Tibial artery (tissue), 4 donors: ENCODE data around the gene SEMA3D.

Experiments
- DNase-seq, 2 donors: peaks; one replicate each; pipeline ENCODE4 v3.0.0-alpha.2; 2019
- H3K27ac ChIP-seq, 2 donors: fragments of 200-600 bp; sonication (generic) in 1 of 2; 1 replicate in 1 of 2; 2 replicates in 1 of 2; pipeline ENCODE4 v1.5.1; 2018 to 2019; ENCODE audit warnings: mild to moderate bottlenecking in 1 of 2
- H3K27me3 ChIP-seq, 2 donors: fragments of 200-600 bp; sonication (generic) in 1 of 2; one replicate each; pipeline versions ENCODE4 v1.5.1 to v1.6.0; 2016 to 2019
- H3K36me3 ChIP-seq, 3 donors: fragments of 200-600 bp; sonication (generic) in 2 of 3; one replicate each; pipeline ENCODE4 v1.5.1; 2016 to 2019; ENCODE audit warnings: mild to moderate bottlenecking in 2 of 3
- H3K4me1 ChIP-seq, 4 donors: fragments of 200-600 bp; sonication (generic) in 2 of 4; 1 replicate in 3 of 4; 2 replicates in 1 of 4; pipeline ENCODE4 v1.5.1; 2016 to 2019
- H3K4me3 ChIP-seq, 2 donors: fragments of 200-600 bp; sonication (generic) in 1 of 2; 1 replicate in 1 of 2; 2 replicates in 1 of 2; pipeline ENCODE4 v1.5.1; 2018 to 2019; ENCODE audit warnings: mild to moderate bottlenecking in 2 of 2
- H3K9me3 ChIP-seq, 3 donors: fragments of 200-600 bp; sonication (generic) in 1 of 3; one replicate each; pipeline ENCODE4 v1.5.1; 2016 to 2019
- CTCF ChIP-seq, 2 experiments: fragments of 200-600 bp in 1 of 2; fragments of 450-650 bp in 1 of 2; IDR thresholded peaks; one replicate each; pipeline ENCODE4 v1.5.1; 2017 to 2019; ENCODE audit warnings: antibody characterized with exemption in 2 of 2, mild to moderate bottlenecking in 1 of 2, moderate library complexity in 1 of 2
- intact Hi-C: fragments of 100-400 bp; cut with DNase I; formaldehyde crosslinking; loops from one replicate; pipeline ENCODE4 v1.15.0; 2023; ENCODE audit warnings: low total_unique reads

SEMA3D gene

DNA sequence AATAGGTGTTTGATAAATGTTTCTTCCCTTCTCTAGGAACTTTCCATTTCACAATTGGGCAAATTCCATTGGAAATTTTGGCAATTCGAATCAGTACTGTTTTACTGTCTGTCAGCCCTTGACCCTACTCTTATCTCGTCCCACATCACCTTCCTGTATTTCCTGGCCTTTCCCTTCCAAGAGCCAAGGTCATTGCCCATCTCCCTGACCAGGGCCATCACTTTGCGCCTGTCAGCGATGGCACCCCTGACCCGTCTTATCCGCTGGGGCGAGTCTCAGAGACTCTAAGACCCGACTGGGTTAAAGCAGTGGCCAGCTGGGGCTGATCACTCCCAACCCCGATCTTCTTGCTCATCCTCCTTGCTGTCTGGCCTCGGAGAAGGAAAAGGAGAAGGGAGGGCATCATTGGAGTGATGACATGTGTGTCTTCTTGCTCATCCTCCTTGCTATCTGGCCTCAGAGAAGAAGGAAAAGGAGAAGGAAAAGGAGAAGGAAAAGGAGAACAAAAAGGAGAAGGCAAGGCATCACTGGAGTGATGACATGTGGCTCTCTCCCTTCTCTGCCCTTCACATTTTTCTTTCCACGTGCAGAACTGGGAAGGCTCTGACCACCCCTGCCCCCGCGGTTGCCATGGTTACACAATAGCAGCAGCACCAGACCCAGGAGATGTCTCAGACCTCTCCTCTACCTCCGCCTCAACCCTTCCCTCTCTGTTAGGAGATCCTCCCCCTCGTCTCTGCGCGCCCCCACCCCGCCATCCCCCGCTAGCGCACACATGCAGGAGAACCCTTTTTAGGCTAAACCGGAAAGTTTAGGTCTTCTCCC is 2.0 kb downstream of the SEMA3D start:
- no peaks in the 10 kb centered on the region for H3K9me3 ChIP-seq
- H3K36me3 ChIP-seq: no peaks in the 10 kb centered on the region
- H3K4me3 ChIP-seq: peak overlapping the region; percentile 64 to 69
- H3K4me1 ChIP-seq: peaks cover 0 to 25% (median 14%) of the 10 kb centered on the region in 4 donors
- intact Hi-C loops: loop anchor here (5.0 kb wide), 1 partner anchor 143 kb away; no protein-coding TSS in a partner anchor
- no peak for TF ChIP-seq CTCF (IDR thresholded peaks at IDR 0.05)
- H3K27ac ChIP-seq: peak overlapping the region; percentile 75 to 88
- no peaks in the 10 kb centered on the region for H3K27me3 ChIP-seq
- peak; percentile 48 to 70 for DNase-seq

- Histone ChIP-seq H3K9me3 (no peaks in the 10 kb centered on the region), H3K27me3 (no peaks in the 10 kb centered on the region), H3K4me1 (peaks cover 0 to 25% (median 14%) of the 10 kb centered on the region in 4 donors), H3K36me3 (no peaks in the 10 kb centered on the region), H3K4me3 (no peak overlapping the region), H3K27ac (no peak overlapping the region)
- intact Hi-C loops: no loop called here
- TF ChIP-seq CTCF (IDR thresholded peaks at IDR 0.05): no peak
- DNase-seq: no peak
Measured at GRCh38 chr7:85183296-85183695, 3.6 kb downstream of the SEMA3D start.

DNA sequence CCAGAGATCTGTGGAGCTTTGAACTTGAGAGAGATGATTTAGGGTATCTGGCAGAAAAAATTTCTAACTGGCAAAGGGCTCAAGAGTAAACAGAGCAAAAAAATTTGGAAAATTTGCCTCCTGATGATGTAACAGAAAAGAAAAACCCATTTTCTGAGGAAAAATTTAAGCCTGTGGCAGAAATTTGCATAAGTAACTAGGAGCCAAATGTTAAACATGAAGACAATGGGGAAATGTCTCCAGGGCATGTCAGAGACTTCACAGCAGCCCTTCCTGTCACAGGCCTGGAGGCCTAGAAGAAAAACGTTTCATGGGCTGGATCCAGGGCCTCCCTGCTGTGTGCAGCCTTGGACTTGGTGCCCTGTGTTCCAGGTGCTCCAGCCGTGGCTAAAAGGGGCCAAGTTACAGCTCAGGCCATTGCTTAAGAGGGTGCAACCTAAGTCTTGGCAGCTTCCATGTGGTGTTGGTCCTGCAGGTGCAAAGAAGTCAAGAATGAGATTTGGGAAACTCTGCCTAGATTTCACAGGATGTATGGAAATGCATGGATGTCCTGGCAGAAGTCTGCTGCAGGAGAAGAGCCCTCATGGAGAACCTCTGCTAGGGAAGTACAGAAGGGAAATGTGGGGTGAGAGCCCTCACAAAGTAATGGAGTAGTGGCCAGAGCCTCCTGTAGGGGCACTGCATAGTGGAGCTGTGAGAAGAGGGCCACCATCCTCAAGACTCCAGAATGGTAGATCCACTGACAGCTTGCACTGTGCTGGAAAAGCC is 8.1 kb downstream of the SEMA3D start:
- Histone ChIP-seq H3K9me3 (no peaks in the 10 kb centered on the region), H3K4me1 (no peaks in the 10 kb centered on the region), H3K27ac (no peak overlapping the region), H3K36me3 (no peaks in the 10 kb centered on the region), H3K4me3 (no peak overlapping the region), H3K27me3 (no peaks in the 10 kb centered on the region)
- TF ChIP-seq CTCF (IDR thresholded peaks at IDR 0.05): no peak
- intact Hi-C loops: no loop called here
- DNase-seq: no peak

DNA sequence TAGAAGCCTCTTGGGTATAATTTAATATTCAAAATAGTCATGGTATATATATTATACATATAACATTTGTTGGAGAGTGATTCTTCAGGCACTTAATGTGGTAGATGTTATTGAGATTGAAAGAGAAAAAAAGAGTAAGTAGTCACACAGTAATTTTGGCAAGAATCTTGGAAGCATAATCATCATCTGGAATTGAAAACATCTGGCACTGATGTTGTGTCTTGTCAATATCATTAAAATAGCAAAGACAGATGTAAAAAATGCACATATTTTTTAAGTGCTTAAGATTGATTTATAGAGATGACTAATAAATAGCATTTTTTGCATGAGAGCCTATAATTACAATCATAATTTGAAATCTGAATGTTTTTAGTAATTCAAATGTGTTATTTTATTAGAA is 9.5 kb downstream of the SEMA3D start:
- Histone ChIP-seq H3K27ac (no peak overlapping the region), H3K4me1 (peaks cover 0 to 11% (median 0%) of the 10 kb centered on the region in 4 donors), H3K27me3 (no peaks in the 10 kb centered on the region), H3K4me3 (no peak overlapping the region), H3K36me3 (no peaks in the 10 kb centered on the region), H3K9me3 (no peaks in the 10 kb centered on the region)
- TF ChIP-seq CTCF (IDR thresholded peaks at IDR 0.05): no peak
- intact Hi-C loops: no loop called here
- DNase-seq: no peak

DNA sequence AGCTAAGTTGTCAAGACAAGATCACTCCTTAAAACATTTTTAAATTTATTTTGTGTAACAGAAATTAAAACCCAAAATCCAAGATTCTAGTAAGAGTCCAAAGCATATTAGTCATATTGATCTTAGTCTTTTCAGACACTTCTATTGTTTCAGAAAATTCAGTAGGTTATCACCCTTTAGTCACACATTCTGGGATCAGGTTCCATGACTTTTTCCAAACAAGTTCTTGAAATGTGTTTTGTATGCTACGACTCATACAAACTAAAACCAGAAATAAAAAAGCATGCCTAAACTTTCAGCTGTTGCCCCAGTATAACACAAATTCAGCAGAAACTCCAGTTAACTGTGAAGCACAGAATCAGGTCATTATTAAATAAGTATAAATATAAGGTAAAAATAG is 10.7 kb downstream of the SEMA3D start:
- Histone ChIP-seq H3K4me3 (no peak overlapping the region), H3K9me3 (no peaks in the 10 kb centered on the region), H3K27ac (no peak overlapping the region), H3K4me1 (peaks cover 0 to 15% (median 0%) of the 10 kb centered on the region in 4 donors), H3K27me3 (no peaks in the 10 kb centered on the region), H3K36me3 (no peaks in the 10 kb centered on the region)
- TF ChIP-seq CTCF (IDR thresholded peaks at IDR 0.05): no peak
- intact Hi-C loops: no loop called here
- no peak for DNase-seq
